ENCODE measurements around the gene MLN.

DNA sequence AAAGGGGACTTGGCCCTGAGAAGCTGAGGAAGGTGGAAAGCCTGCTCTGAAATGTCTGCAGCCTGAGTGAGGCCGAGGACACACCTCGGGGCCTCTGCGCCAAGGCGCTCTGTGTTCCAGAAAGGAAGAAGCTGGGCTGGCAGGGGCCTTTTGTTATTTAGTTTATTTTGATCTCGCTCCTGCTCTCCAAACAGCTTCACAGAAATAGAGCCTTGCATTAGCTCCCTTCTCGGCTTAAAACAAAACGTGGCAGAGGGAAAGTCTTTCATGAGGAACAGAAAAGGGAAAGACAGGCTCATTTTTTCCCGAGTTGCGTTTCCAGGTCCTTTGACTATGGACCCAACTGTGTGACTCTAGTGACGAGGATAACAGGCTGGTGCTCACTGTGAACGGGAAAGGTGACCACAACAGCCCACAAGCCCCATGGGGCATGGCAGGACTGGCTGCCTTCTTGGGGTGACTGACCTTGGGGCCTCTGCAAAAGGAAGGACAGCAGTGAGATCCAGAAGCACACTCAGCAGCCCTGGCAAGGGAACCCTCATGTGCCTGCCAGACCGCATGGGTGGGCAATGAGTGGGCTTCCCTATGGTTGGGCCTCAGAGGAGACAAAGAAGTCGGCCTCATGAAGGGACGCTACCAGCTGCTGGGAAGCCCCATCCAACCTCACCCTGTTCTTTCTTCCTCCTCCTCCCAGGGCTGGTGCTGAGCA is 33.5 kb downstream of the MLN start:
- TF ChIP-seq TOX (CRISPR knock-in tag; IDR thresholded peaks at IDR 0.05; ENCODE audit: borderline replicate concordance) (no peak), PPARA (CRISPR knock-in tag; IDR thresholded peaks at IDR 0.05; ENCODE audit: borderline replicate concordance) (no peak), TCF4 (CRISPR knock-in tag; IDR thresholded peaks at IDR 0.05; ENCODE audit: borderline replicate concordance) (no peak)
- TF ChIP-seq, protein P1, sequence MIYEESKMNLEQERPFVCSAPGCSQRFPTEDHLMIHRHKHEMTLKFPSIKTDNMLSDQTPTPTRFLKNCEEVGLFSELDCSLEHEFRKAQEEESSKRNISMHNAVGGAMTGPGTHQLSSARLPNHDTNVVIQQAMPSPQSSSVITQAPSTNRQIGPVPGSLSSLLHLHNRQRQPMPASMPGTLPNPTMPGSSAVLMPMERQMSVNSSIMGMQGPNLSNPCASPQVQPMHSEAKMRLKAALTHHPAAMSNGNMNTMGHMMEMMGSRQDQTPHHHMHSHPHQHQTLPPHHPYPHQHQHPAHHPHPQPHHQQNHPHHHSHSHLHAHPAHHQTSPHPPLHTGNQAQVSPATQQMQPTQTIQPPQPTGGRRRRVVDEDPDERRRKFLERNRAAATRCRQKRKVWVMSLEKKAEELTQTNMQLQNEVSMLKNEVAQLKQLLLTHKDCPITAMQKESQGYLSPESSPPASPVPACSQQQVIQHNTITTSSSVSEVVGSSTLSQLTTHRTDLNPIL (CRISPR knock-in tag; IDR thresholded peaks at IDR 0.05; ENCODE audit: low read depth), result no peak
